Activated CD4-positive, alpha-beta T cell treated with anti-CD3 and anti-CD28 coated beads for 36 hours (primary cell): ENCODE measurements around the gene PTAFR. TPM values are rescaled to one million over a fixed set of nuclear protein-coding genes. Genes with fewer than 3 reads are reported as not detected.
"Not testable (repeated sequence)": the region's sequence is repeated elsewhere in the genome, so short reads cannot be mapped to it uniquely, and the experiment has no call there.

ENCODE experiments used
- ATAC-seq: fragments of 200-7000 bp; cut with Tn5 transposase; one replicate; pipeline ENCODE4 v1.10.0; 2021; ENCODE audit warnings: mild to moderate bottlenecking, moderate library complexity
- CTCF ChIA-PET: fragments of 350-600 bp; sonication (Branson Sonifier 250); formaldehyde crosslinking; loops from one replicate; lab custom pipeline; 2021; ENCODE audit warnings: antibody characterized with exemption; lab: Charles Lee
- POLR2A ChIA-PET: fragments of 350-600 bp; sonication (Branson Sonifier 250); formaldehyde crosslinking; loops from one replicate; lab custom pipeline; 2021; ENCODE audit warnings: antibody characterized with exemption, inconsistent platforms; lab: Charles Lee
- DNase-seq: peaks from one replicate; pipeline ENCODE4 v3.0.0-alpha.2; 2020
- H3K27ac Mint-ChIP-seq: one replicate; pipeline ENCODE4 v1.8.0; 2021; ENCODE audit warnings: mixed read lengths
- H3K27me3 Mint-ChIP-seq: one replicate; pipeline ENCODE4 v1.8.0; 2021; ENCODE audit warnings: mixed read lengths
- H3K36me3 Mint-ChIP-seq: one replicate; pipeline ENCODE4 v1.8.0; 2021; ENCODE audit warnings: low read depth, mixed read lengths
- H3K4me1 Mint-ChIP-seq: one replicate; pipeline ENCODE4 v1.8.0; 2021; ENCODE audit warnings: mixed read lengths
- H3K4me3 Mint-ChIP-seq: one replicate; pipeline ENCODE4 v1.8.0; 2021; ENCODE audit warnings: mild to moderate bottlenecking, moderate library complexity, mixed read lengths
- H3K9me3 Mint-ChIP-seq: one replicate; pipeline ENCODE4 v1.8.0; 2021; ENCODE audit warnings: low read depth, mixed read lengths
- intact Hi-C, 2 experiments: fragments of 100-400 bp; cut with DNase I in 1 of 2; cut with micrococcal nuclease in 1 of 2; formaldehyde crosslinking; loops; one replicate each; pipeline versions ENCODE4 v1.14.2 to v1.15.1; 2022 to 2024; cut with DNase I, micrococcal nuclease
- total RNA-seq, 2 experiments: library from RNA; stranded (reverse); gene quantifications; one replicate each; pipeline ENCODE4 v1.2.3, GENCODE V29; 2021

Gene PTAFR
- total RNA-seq, 2 experiments from 2014 or later, result 0.14 to 0.19 TPM

GRCh38 chr1:28141685-28142084 lies 34.8 kb downstream of the PTAFR start:
- ATAC-seq (no peak), DNase-seq (no peak)
- Mint-ChIP-seq H3K36me3 (no peaks in the 10 kb centered on the region), H3K4me3 (no peak overlapping the region), H3K27me3 (peaks cover 25% of the 10 kb centered on the region), H3K27ac (no peak overlapping the region), H3K9me3 (no peaks in the 10 kb centered on the region), H3K4me1 (peaks cover 19% of the 10 kb centered on the region)
- ChIA-PET POLR2A (no interaction called here), CTCF (interaction anchor here (0.7 kb wide), 1 partner anchor 195 kb away, joined by 4 read pairs; no protein-coding TSS in a partner anchor)
- intact Hi-C loops, result loop anchor here in 1 of 2 experiments (5.0 kb wide), 1 partner anchor 821 kb away; no protein-coding TSS in a partner anchor

GRCh38 chr1:28139866-28140265 lies 36.6 kb downstream of the PTAFR start:
- H3K9me3 Mint-ChIP-seq, ATAC-seq, DNase-seq, H3K4me3 Mint-ChIP-seq, CTCF ChIA-PET, H3K27ac Mint-ChIP-seq, H3K36me3 Mint-ChIP-seq, POLR2A ChIA-PET: not testable (repeated sequence)
- intact Hi-C loops, result loop anchor here in 1 of 2 experiments (5.0 kb wide), 1 partner anchor 822 kb away; no protein-coding TSS in a partner anchor
- Mint-ChIP-seq H3K27me3 (peaks cover 33% of the 10 kb centered on the region), H3K4me1 (peaks cover 17% of the 10 kb centered on the region)

- peaks cover 34% of the 10 kb centered on the region for H3K27me3 Mint-ChIP-seq
- H3K36me3 Mint-ChIP-seq, result no peaks in the 10 kb centered on the region
- intact Hi-C loops, result no loop called here
- H3K27ac Mint-ChIP-seq, result no peak overlapping the region
- H3K9me3 Mint-ChIP-seq, result no peaks in the 10 kb centered on the region
- DNase-seq, result no peak
- H3K4me1 Mint-ChIP-seq, result peaks cover 10% of the 10 kb centered on the region
- ChIA-PET POLR2A (no interaction called here), CTCF (no interaction called here)
- H3K4me3 Mint-ChIP-seq, result no peak overlapping the region
- ATAC-seq, result peak; percentile 12
Observed at GRCh38 chr1:28139025-28139712, 37.3 kb downstream of the PTAFR start.

GRCh38 chr1:28136922-28137613 lies 39.4 kb downstream of the PTAFR start:
- Mint-ChIP-seq H3K4me1 (no peaks in the 10 kb centered on the region), H3K4me3 (no peak overlapping the region), H3K27me3 (peaks cover 30% of the 10 kb centered on the region), H3K27ac (no peak overlapping the region), H3K9me3 (no peaks in the 10 kb centered on the region), H3K36me3 (no peaks in the 10 kb centered on the region)
- ATAC-seq (no peak), DNase-seq (no peak)
- ChIA-PET POLR2A (no interaction called here), CTCF (no interaction called here)
- intact Hi-C loops, result no loop called here

GRCh38 chr1:28136169-28136921 lies 40.1 kb downstream of the PTAFR start:
- no peaks in the 10 kb centered on the region for H3K9me3 Mint-ChIP-seq
- H3K27ac Mint-ChIP-seq, result no peak overlapping the region
- peaks cover 26% of the 10 kb centered on the region for H3K27me3 Mint-ChIP-seq
- no peaks in the 10 kb centered on the region for H3K36me3 Mint-ChIP-seq
- intact Hi-C loops, result no loop called here
- H3K4me1 Mint-ChIP-seq, result no peaks in the 10 kb centered on the region
- ChIA-PET POLR2A (no interaction called here), CTCF (interaction anchor here (0.6 to 1.4 kb wide), 2 partner anchors 24 to 198 kb away, joined by 3 to 5 read pairs; no protein-coding TSS in a partner anchor)
- ATAC-seq, result no peak
- no peak for DNase-seq
- no peak overlapping the region for H3K4me3 Mint-ChIP-seq

- ATAC-seq (no peak), DNase-seq (no peak)
- no peaks in the 10 kb centered on the region for H3K9me3 Mint-ChIP-seq
- no peak overlapping the region for H3K27ac Mint-ChIP-seq
- CTCF ChIA-PET, result interaction anchor here (0.5 to 1.4 kb wide), 2 partner anchors 23 to 45 kb away, joined by 3 to 5 read pairs; no protein-coding TSS in a partner anchor
- H3K27me3 Mint-ChIP-seq, result peaks cover 25% of the 10 kb centered on the region
- no peak overlapping the region for H3K4me3 Mint-ChIP-seq
- POLR2A ChIA-PET, result no interaction called here
- no peaks in the 10 kb centered on the region for H3K36me3 Mint-ChIP-seq
- no peaks in the 10 kb centered on the region for H3K4me1 Mint-ChIP-seq
- intact Hi-C loops, result no loop called here
Observed at GRCh38 chr1:28135371-28136168, 40.9 kb downstream of the PTAFR start.

GRCh38 chr1:28134651-28135207 lies 41.8 kb downstream of the PTAFR start:
- CTCF ChIA-PET, result interaction anchor here (0.5 kb wide), 1 partner anchor 44 kb away, joined by 3 read pairs; no protein-coding TSS in a partner anchor
- intact Hi-C loops, result loop anchor here in 1 of 2 experiments (5.0 kb wide), 1 partner anchor 38 kb away; no protein-coding TSS in a partner anchor
- no peaks in the 10 kb centered on the region for H3K4me1 Mint-ChIP-seq
- DNase-seq, result no peak
- no peak overlapping the region for H3K4me3 Mint-ChIP-seq
- POLR2A ChIA-PET, result no interaction called here
- no peaks in the 10 kb centered on the region for H3K36me3 Mint-ChIP-seq
- H3K27ac Mint-ChIP-seq, result no peak overlapping the region
- no peaks in the 10 kb centered on the region for H3K9me3 Mint-ChIP-seq
- ATAC-seq, result no peak
- H3K27me3 Mint-ChIP-seq, result peaks cover 24% of the 10 kb centered on the region

GRCh38 chr1:28132171-28133167 lies 44.0 kb downstream of the PTAFR start:
- DNase-seq (no peak), ATAC-seq (no peak)
- Mint-ChIP-seq H3K9me3 (no peaks in the 10 kb centered on the region), H3K36me3 (no peaks in the 10 kb centered on the region), H3K27ac (no peak overlapping the region), H3K4me1 (no peaks in the 10 kb centered on the region), H3K4me3 (no peak overlapping the region), H3K27me3 (peaks cover 19% of the 10 kb centered on the region)
- intact Hi-C loops, result loop anchor here in 1 of 2 experiments (5.0 kb wide), 1 partner anchor 40 kb away; no protein-coding TSS in a partner anchor
- ChIA-PET CTCF (no interaction called here), POLR2A (no interaction called here)

GRCh38 chr1:28130901-28131300 lies 45.6 kb downstream of the PTAFR start:
- peaks cover 15% of the 10 kb centered on the region for H3K27me3 Mint-ChIP-seq

More at GRCh38 chr1:28130901-28131300, 45.6 kb downstream of the PTAFR start:
- no peak for DNase-seq
- ATAC-seq, result no peak
- Mint-ChIP-seq H3K36me3 (no peaks in the 10 kb centered on the region), H3K9me3 (no peaks in the 10 kb centered on the region), H3K27ac (no peak overlapping the region), H3K4me1 (no peaks in the 10 kb centered on the region), H3K4me3 (no peak overlapping the region)
- CTCF ChIA-PET, result no interaction called here
- POLR2A ChIA-PET, result no interaction called here
- intact Hi-C loops, result loop anchor here in 1 of 2 experiments (5.0 kb wide), 1 partner anchor 41 kb away; no protein-coding TSS in a partner anchor
